IPS-NIHi7 (cell line): ENCODE measurements around the gene EVA1A.

Source experiments
- DNase-seq: peaks from one replicate; pipeline ENCODE4 v3.0.0; 2012; ENCODE audit warnings: mixed read lengths; ENCODE audit errors: extremely low spot score

Gene EVA1A

DNA sequence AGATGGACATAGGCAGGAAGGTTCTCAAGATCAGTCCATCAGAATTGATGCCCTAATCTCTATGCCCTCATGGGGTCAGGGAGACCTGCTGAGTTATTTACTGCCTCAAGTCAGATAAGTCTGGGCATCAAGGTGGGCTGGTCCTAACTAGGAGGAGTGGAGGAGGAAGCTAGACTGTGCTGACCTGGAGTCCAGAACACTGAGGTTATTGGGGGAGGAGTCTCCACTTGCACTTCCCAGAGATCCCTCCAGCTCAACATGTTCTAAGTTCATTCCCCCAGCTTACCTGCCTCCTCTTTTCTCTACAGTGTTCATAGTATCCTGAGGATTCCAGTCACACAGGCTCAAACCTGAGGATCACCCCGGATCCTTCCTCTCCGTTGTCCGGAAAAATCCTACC, 19.3 kb downstream of the EVA1A start:
- DNase-seq = no peak

- no peak for DNase-seq
These were observed 19.7 kb downstream of the EVA1A start for GRCh38 chr2:75540994-75541393.

- no peak for DNase-seq
These were observed 20.6 kb downstream of the EVA1A start for GRCh38 chr2:75539955-75540716.

- DNase-seq = no peak
These were observed 21.9 kb downstream of the EVA1A start for GRCh38 chr2:75538521-75539490.

- no peak for DNase-seq
These were observed 23.1 kb downstream of the EVA1A start for GRCh38 chr2:75537658-75538057.

DNA sequence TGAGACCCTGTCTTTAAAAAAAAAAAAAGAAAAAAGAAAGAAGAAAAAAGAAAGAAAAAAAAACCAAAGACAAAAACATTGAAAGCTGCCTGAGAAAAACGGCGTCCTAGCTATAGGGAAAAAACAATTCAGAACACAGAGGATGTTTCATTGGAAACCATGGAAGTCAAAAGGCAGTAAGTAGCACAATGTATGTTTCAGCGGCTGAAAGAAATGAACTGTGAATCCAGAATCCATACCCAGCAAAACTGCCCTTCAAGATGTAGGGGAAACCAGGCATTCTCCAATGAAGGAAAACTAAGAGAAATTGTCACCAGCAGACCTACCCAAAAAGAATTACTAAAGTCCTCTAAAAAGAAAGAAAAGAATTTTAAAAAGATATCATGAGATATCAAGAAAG, 27.6 kb downstream of the EVA1A start:
- no peak for DNase-seq

DNA sequence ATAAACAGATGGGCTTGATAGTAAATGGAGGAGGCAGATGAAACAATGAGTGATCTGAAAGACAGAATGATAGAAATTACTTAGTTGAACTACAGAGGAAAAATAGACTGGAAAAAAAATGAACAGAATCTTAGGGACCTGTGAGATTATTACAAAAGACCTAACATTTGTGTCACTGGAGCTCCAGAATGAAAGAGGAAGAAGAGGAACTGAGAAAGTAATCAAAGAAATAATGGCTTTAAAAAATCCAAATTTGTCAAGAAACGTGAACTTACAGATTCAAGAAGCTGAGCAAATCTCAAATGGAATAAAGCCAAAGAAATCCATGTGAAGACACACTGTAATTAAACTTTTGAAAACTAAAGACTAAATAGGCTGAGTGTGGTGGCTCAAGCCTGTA, 28.3 kb downstream of the EVA1A start:
- DNase-seq = no peak

DNA sequence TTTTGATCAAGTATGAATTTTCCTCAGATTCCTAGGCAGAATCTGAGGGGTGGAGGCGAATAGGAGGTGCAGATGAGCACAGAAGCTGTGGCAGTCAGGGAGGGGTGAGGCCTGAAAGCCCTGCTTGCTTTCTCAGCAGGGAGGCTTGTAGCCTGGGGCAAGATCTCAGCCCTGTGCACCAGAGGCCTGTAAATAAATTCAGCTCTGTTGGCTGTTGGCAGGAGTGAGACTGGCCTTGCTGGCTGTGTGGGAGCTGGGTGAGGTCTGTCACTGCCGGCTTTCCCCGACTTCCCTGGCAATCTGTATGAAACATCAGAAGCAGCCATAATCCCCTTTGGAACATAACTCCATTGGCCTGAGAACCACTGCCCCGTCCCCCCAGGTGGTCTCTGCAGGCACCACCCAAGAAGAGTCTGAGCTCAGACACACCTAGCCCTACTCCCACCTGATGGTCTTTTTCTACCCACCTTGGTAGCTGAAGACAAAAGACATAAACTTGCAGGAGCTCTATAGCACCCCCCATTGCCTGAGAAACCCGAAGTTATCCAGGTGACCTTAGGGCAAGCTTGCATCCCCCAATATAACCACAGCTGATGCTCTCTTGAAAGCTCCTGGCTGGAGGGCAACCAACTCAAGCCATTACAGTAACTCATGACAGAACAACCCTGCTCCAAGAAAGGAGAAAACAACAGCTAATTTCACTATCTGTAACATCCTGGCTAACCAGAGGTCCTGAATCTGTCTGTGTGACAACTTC, 32.3 kb downstream of the EVA1A start:
- DNase-seq = no peak

- DNase-seq = no peak
These were observed 33.1 kb downstream of the EVA1A start for GRCh38 chr2:75527676-75528075.

- DNase-seq = no peak
These were observed 33.9 kb downstream of the EVA1A start for GRCh38 chr2:75526842-75527241.

GRCh38 chr2:75525434-75526310, 35.1 kb downstream of the EVA1A start:
- DNase-seq = no peak

DNA sequence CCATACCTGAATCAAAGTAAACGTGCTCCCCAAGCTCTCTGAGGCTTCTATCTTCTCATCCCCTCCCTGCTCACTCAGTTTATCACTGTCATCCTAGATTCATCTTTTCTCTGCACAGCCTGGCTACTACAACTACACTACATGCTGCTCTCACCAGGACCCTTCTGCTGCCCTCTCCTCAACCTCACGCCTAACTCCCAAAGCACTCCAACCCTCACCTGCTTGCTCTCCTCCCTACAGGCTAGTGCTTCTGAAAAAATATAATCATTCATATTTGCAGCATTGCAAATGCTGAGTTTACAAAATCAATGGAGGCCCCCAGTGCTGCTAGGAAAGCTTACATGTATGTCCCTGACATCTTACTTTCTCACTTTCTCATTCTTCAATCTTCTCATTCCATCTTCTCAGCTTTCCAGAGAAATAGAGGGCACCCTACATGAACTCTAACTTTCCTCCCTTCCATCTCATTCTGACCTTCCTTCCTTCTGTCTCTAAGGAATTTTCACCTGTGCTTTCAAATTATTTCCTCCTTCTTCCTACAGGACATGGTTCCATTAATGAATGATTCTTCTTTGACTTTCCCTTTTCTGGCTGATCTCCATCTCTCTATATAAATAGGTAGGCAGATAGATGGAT, 36.3 kb downstream of the EVA1A start:
- no peak for DNase-seq

DNA sequence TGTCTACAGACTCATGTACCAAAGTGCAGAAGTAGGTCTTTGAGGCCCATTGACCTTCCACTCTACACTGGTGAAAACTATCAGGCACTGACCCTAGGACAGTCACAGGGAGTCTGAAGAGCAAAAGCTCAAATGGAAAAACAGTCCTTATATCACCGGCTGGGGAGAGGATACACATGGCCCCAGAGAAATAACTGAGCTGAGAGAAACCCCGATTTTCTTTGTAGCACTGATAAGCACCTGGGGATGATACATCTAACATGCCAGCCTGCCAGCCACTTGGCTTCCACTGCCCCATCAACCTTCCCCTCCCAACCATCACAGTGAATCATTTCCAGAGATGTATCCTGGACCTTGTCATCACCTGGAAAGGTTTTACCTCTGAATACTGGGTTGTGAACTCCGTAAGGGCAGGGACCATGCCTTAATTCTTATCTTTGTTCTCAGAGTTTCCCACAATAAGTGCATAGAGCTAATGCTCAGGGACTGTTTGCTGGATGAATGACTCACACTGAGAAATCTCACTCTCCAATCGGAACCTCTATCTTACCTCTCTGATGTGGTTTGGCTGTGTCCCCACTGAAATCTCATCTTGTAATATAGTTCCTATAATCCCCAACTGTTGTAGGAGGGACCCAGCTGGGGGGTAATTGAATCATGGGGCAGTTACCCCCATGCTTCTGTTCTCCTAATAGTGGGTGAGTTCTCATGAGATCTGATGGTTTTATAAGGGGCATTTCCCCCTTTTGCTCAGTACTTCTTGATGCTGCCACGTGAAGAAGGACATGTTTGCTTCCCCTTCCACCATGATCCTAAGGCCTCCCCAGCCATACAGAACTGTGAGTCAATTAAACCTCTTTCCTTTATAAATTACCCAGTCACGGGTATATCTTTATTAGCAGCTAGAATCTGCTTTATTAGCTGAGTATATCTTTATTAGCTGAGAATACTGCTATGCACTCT, 37.1 kb downstream of the EVA1A start:
- DNase-seq = no peak

- DNase-seq = no peak
These were observed 38.0 kb downstream of the EVA1A start for GRCh38 chr2:75522543-75523312.

DNA sequence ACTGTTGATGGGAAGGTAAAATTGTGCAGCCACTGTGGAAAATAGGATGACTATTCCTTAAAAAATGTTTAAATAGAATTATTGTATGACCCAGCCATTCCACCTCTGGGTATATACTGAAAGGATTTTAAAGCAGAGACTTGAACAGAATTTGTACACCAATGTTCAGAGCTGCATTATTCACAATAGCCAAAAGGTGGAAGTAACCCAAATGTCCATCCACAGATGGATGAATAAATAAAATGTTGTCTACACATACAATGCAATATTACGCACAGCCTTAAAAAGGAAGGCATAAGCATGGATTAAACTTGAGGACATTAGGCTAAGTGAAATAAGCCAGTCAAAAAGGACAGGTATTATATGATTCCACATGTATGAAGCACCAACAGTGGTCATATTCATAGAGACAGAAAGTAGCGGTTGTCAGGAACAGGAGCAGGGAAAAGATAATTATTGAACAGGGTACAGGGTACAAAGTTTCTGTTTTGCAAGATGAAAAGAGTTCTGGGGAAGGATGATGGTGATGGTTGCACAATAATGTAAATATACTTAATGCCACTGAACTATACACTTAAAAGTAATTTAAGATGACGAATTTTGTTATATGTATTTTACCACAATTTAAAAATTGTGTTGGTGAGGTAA, 39.4 kb downstream of the EVA1A start:
- no peak for DNase-seq

DNA sequence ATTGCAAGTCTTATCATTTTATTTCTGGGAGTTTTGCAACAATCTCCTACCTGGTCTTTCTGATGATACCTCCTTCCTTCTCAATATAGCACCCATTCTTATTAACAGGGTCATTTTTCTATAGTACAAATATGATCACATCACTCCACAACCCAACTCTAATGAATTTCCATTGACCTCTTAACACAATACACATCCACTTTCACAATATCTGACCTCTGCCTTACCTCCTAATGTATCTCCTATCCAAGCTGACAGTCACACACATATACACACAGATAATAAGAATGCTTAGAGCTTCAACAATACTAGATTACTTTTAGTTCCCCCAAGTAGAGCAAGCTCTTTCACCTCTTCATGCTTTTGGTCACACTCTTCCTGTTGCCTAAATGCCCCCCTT, 40.9 kb downstream of the EVA1A start:
- DNase-seq = no peak

DNA sequence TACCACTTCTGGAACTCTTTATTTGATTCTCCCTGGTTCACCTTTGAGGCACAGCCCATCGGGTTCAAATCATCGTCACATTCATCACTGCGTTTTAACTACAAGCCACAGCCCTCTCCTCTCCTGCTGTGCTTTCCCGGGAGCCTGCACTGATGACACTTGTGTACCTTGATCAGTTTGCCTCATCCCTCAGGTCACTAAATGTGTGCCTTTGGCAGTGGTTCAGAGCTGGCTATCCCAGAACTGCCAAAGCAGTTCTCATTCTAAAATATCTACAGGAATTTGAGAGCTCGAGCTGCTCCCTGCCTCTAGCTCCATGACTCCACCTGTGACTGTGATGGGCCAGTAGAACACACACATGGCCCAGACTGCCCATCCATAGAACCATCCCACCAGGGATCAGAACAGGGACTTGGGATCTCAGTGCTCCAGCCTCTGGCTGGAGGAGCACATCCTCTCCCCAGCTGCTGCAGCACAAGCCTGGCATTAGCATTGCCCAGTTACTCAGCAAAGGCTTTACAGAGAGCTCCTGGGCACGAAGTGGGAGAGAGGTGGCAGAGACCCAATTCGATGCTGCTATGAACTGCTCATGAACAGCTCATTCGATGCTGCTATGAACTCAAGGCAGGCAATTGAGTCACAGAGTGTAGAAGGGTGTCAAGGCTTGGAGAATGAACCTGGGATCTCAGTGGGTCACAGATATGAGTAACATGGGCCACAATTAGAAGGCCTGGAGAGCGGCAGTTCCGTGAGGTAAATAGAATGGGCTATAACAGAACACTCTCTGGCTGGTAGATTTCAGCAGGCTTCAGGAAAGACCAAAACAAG, 41.9 kb downstream of the EVA1A start:
- no peak for DNase-seq
